Testis (tissue), 3 donors: Measurements from ENCODE around the gene TTLL11. TPM values are rescaled to one million over a fixed set of nuclear protein-coding genes. Genes with fewer than 3 reads are reported as not detected.

Experiments used
- DNase-seq: peaks from one replicate; pipeline ENCODE4 v3.0.0-alpha.2; 2019
- H3K27ac ChIP-seq, 2 donors: fragments of 200-600 bp; sonication (generic); one replicate each; pipeline ENCODE4 v1.5.1; 2019
- H3K27me3 ChIP-seq: fragments of 200-600 bp; sonication (generic); one replicate; pipeline ENCODE4 v1.5.1; 2019
- H3K36me3 ChIP-seq: fragments of 200-600 bp; sonication (generic); one replicate; pipeline ENCODE4 v1.5.1; 2017; ENCODE audit warnings: low read depth; ENCODE audit errors: missing control alignments
- H3K4me1 ChIP-seq: fragments of 200-600 bp; sonication (generic); one replicate; pipeline ENCODE4 v1.5.1; 2019
- H3K4me3 ChIP-seq, 2 donors: fragments of 200-600 bp; sonication (generic); one replicate each; pipeline ENCODE4 v1.5.1; 2017 to 2019
- H3K9me3 ChIP-seq: fragments of 200-600 bp; sonication (generic); one replicate; pipeline ENCODE4 v1.5.1; 2017
- POLR2A ChIP-seq: fragments of 450-650 bp; IDR thresholded peaks from one replicate; pipeline ENCODE4 v1.6.1; 2017; ENCODE audit warnings: antibody characterized with exemption, mild to moderate bottlenecking, moderate library complexity
- WGBS, 2 donors: methylation state at CpG; one replicate each; pipeline ENCODE4 v1.1.5; 2018; 5-methylcytosine and 5-hydroxymethylcytosine counted together
- intact Hi-C: fragments of 100-400 bp; cut with DNase I; formaldehyde crosslinking; loops from one replicate; pipeline ENCODE4 v1.15.1; 2023; ENCODE audit warnings: low total_unique reads
- polyA plus RNA-seq: library from polyadenylated mRNA; stranded (reverse); fragments of 350-450 nt; fragmentation: Illumina TruSeq; extraction: RNeasy Lipid Tissue Mini Kit (QIAGEN cat#74804); gene quantifications from one replicate; pipeline ENCODE4 v1.2.3, GENCODE V29; 2014; ENCODE audit warnings: low read depth, low replicate concordance; ENCODE audit not compliant: insufficient read depth
- total RNA-seq, 2 donors: library from RNA; depleted of rRNA; stranded (reverse); fragments of >200 nt; gene quantifications; one replicate each; pipeline ENCODE4 v1.2.3, GENCODE V29; 2016
- TF ChIP-seq, protein P1 (sequence below), 3 experiments: fragments of 450-650 bp in 2 of 3; fragments of 200-600 bp in 1 of 3; sonication (generic) in 1 of 3; IDR thresholded peaks; one replicate each; pipeline ENCODE4 v1.5.1; 2016 to 2019; ENCODE audit warnings: antibody characterized with exemption in 3 of 3, mild to moderate bottlenecking in 2 of 3, moderate library complexity in 1 of 3

The TTLL11 gene
- total and polyA plus RNA-seq, 3 donors from 2014 or later: 17.8 to 36.5 (median 19.8) TPM

DNA sequence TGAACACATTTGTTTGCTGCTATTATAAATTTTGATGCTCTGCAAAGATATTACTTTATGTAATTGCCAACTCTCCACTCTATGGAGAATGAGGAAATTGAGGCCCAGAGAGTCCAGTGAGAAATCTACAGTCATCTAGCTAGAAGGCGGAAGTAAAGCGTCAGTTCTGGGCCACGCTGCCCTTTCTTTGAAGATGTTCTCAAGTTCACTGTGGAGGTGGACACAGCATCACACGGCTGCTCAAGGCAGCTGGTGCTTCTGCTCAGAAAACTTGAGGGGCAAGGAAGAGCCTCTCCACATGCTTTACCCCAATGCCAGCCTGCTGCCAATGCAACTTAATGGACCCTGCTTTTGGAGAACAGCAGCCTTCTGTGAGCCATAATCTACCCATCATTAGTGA, 96.3 kb downstream of the TTLL11 start:
- H3K27ac ChIP-seq: no peak overlapping the region
- no peak for DNase-seq
- 90 to 96% methylated on average over 4 of the region's 4 CpGs for WGBS, 2 donors
- no peaks in the 10 kb centered on the region for H3K9me3 ChIP-seq
- TF ChIP-seq POLR2A: no peak
- TF ChIP-seq, protein P1, sequence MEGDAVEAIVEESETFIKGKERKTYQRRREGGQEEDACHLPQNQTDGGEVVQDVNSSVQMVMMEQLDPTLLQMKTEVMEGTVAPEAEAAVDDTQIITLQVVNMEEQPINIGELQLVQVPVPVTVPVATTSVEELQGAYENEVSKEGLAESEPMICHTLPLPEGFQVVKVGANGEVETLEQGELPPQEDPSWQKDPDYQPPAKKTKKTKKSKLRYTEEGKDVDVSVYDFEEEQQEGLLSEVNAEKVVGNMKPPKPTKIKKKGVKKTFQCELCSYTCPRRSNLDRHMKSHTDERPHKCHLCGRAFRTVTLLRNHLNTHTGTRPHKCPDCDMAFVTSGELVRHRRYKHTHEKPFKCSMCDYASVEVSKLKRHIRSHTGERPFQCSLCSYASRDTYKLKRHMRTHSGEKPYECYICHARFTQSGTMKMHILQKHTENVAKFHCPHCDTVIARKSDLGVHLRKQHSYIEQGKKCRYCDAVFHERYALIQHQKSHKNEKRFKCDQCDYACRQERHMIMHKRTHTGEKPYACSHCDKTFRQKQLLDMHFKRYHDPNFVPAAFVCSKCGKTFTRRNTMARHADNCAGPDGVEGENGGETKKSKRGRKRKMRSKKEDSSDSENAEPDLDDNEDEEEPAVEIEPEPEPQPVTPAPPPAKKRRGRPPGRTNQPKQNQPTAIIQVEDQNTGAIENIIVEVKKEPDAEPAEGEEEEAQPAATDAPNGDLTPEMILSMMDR (IDR thresholded peaks at IDR 0.05): no peak
- no peak overlapping the region for H3K4me3 ChIP-seq
- no peaks in the 10 kb centered on the region for H3K27me3 ChIP-seq
- peaks cover 10% of the 10 kb centered on the region for H3K4me1 ChIP-seq
- intact Hi-C loops: no loop called here
- H3K36me3 ChIP-seq: no peaks in the 10 kb centered on the region

DNA sequence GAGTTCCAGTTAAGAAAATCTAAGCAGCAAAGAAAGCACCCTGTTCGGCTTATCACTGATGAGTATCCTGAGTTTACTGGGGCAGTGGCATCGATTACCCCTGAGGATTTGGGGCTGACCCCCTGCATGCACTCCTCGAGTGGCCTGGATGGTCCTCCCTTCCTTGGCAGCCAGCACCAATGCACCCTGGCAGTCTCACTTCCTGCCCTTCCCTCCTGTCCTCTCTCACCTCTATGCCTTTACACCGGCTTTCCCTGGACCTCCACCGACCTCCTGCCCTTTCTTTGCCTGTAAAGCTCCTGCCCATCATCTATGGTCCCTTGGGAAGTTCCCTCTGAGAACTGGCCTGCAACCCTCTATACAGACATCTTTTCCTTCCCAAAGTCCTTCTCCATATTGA, 97.1 kb downstream of the TTLL11 start:
- no peak for DNase-seq
- TF ChIP-seq POLR2A: no peak
- TF ChIP-seq, protein P1 (IDR thresholded peaks at IDR 0.05): no peak
- intact Hi-C loops: no loop called here
- Histone ChIP-seq H3K36me3 (no peaks in the 10 kb centered on the region), H3K27ac (no peak overlapping the region), H3K4me1 (peaks cover 2% of the 10 kb centered on the region), H3K4me3 (no peak overlapping the region), H3K9me3 (no peaks in the 10 kb centered on the region), H3K27me3 (no peaks in the 10 kb centered on the region)
- WGBS, 2 donors: 83% methylated on average over 5 of the region's 5 CpGs

DNA sequence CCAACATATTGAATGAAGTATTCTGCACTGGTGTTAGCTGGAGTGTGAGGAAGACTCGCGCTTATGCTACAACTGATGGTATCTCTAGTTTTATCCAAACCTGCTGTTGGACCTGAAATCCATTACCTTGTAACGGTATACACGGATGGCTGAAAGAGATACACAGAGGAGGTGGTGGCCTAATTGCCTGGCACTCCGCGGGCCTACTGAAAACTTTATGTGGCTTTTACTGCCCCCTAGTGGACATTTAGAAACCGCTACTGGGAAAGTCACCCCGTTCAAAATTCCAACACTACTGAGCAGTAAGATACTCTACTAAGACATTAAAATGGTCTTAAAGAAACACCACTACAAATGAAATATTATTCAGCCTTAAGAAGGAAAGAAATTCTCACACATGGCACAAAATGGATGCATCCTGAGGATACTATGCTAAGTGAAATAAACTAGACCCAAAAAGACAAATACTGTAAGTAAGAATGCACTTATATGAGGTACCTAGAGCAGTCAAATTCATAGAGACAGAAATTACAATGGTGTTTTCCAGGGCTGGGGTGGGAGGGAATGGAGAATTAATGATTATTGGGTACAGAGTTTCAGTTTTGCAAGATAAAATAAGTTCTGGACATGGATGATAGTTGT, 100.4 kb downstream of the TTLL11 start:
- intact Hi-C loops: loop anchor here (5.0 kb wide), 1 partner anchor 455 kb away; no protein-coding TSS in a partner anchor
- peak; percentile 82 for DNase-seq

DNA sequence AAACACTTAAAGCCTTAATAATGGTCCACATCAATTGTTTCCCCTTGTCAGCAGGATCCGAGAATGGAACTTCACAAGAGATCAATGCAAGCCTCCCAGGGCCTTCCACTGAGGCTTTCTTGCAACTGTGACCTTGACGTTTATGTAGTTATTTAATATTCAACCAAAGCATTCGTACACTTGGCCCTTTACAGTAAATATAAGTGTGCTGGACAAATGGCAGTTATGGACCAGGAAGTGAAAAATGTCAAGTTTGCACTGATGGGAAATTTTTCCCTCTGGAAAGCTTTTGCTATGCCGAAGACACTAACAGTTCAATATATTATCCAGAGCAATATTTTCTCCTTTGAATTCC, 101.8 kb downstream of the TTLL11 start:
- Histone ChIP-seq H3K27me3 (no peaks in the 10 kb centered on the region), H3K9me3 (no peaks in the 10 kb centered on the region), H3K4me1 (no peaks in the 10 kb centered on the region), H3K36me3 (no peaks in the 10 kb centered on the region), H3K27ac (no peak overlapping the region), H3K4me3 (no peak overlapping the region)
- no peak for DNase-seq
- WGBS, 2 donors: 64 to 76% methylated on average over 4 of the region's 4 CpGs
- intact Hi-C loops: loop anchor here (5.0 kb wide), 1 partner anchor 454 kb away; no protein-coding TSS in a partner anchor
- TF ChIP-seq POLR2A: no peak
- TF ChIP-seq, protein P1 (IDR thresholded peaks at IDR 0.05): no peak

More for the DNA sequence above, 100.4 kb downstream of the TTLL11 start:
- no peak for TF ChIP-seq POLR2A
- TF ChIP-seq, protein P1 (IDR thresholded peaks at IDR 0.05): peak; percentile 84 to 93 (median 91)
- Histone ChIP-seq H3K9me3 (no peaks in the 10 kb centered on the region), H3K27ac (no peak overlapping the region), H3K4me3 (no peak overlapping the region), H3K4me1 (no peaks in the 10 kb centered on the region), H3K27me3 (no peaks in the 10 kb centered on the region), H3K36me3 (no peaks in the 10 kb centered on the region)
- WGBS, 2 donors: 16 to 19% methylated on average over 8 of the region's 8 CpGs
